A549 treated with Hydrocortisone at 1 μM for 4 hours (cell line): ENCODE data around the gene CAPZB. TPM values are rescaled to one million over a fixed set of nuclear protein-coding genes. Genes with fewer than 3 reads are reported as not detected.

Experiments used
- total RNA-seq: library from RNA; stranded (reverse); fragments of 200-300 nt; extraction: Qiagen RNA extraction; gene quantifications from 5 replicates; pipeline ENCODE4 v1.2.3, GENCODE V29; 2022

CAPZB gene
- 230 to 274 TPM (median 231 TPM) in 5 replicates for total RNA-seq

GRCh38 chr1:19485362-19486187, at the start of gene CAPZB:
Gene CAPZB, minus strand, starts transcription at chr1:19485539. Its CDS starts 101 bp downstream, at chr1:19485438.

DNA sequence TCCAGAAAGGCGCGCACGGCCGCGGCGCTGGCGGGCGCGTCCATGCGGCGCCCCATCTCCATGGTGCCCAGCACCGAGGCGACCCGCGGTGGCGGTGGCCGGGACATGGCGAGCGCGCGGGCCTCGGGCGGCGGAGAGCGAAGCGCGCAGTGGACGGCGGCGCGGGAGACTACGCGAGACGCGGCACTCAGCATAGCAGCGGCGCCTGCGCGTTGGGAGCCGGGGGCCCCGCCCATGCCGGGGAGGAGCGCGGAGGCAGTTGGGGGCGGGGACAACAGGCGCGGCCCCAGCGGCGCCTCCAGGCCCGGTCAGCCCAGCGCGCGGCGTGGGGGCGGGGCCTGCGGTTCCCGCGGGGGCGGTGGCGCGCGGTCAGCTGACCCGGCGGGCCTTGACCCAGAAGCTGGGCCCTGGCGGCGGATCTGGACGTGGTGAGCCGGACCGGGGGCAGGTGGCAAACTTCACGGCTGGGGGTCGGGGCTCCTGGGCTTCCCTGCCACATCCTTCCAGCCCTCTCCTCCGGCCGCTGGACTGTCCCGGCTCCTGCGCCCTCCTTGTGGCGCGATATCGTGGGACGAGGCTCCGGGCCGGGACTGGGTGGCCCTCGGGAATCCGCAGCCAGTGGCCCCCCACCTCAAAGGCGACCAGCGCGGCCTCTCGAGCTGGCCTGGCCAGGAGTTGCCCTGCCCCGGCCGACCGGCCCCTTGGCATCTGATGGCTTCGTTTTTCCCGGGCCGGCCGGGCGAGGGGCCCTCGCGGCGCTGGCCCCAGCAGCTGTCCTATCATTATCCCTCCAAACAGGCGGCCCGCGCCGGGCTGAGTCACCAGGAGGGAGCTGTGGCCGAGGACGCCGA, 173.2 kb downstream of the CAPZB start, which contains the start of the genes AKR7A2 and SLC66A1:
Gene AKR7A2, minus strand, starts transcription at position 214 of the 851 bp plus-strand sequence. Its CDS starts 20 bp downstream, at position 194.
Gene SLC66A1, plus strand, starts transcription at position 396 of the 851 bp plus-strand sequence. CDS start 5,352 bp downstream, outside the sequence.

Other genes starting within 250 kb of the CAPZB start
- 31.4 to 33.3 TPM (median 32.9 TPM) in 5 replicates for gene EMC1, start 234.0 kb downstream of the CAPZB start, total RNA-seq
- 62.2 to 71.3 TPM (median 65.4 TPM) in 5 replicates for gene MRTO4, start 233.7 kb downstream of the CAPZB start, total RNA-seq
- gene AKR7A3, start 196.8 kb downstream of the CAPZB start, total RNA-seq = 0.06 to 0.16 TPM (median 0.12 TPM) in 4 of 5 replicates, not detected in the other
- gene AKR7A2, start 173.4 kb downstream of the CAPZB start, total RNA-seq = 34.9 to 51.7 TPM (median 50.3 TPM) in 5 replicates
- gene SLC66A1, start 173.2 kb downstream of the CAPZB start, total RNA-seq = 16.5 to 23.3 TPM (median 21.1 TPM) in 5 replicates
- 40.0 to 59.7 TPM (median 51.5 TPM) in 5 replicates for gene NBL1, start 158.8 kb upstream of the CAPZB start, total RNA-seq
- gene HTR6, start 179.3 kb upstream of the CAPZB start, total RNA-seq = 0.10 to 0.18 TPM (median 0.12 TPM) in 5 replicates